HCT116 (cell line): ENCODE measurements around the gene RPS24. TPM values are rescaled to one million over a fixed set of nuclear protein-coding genes. Genes with fewer than 3 reads are reported as not detected.

Source experiments
- ATAC-seq: fragments of 200-7000 bp; cut with Tn5 transposase; 2 replicates; pipeline ENCODE4 v1.9.1; 2020; ENCODE audit warnings: mild to moderate bottlenecking, moderate library complexity
- BruUV-seq: library from RNA; stranded (reverse); fragments of 400-500 nt; replicated peaks from 2 replicates; lab custom pipeline; 2021; lab: Mats Ljungman, UMichigan
- CTCF ChIA-PET: fragments of 300-600 bp; sonication (Branson Sonifier 250); formaldehyde crosslinking; loops from one replicate; lab custom pipeline; 2021; ENCODE audit warnings: antibody characterized with exemption; lab: Charles Lee
- POLR2A ChIA-PET: fragments of 300-600, 350-600 bp; sonication (Branson Sonifier 250); formaldehyde crosslinking; loops from one replicate; lab custom pipeline; 2021; ENCODE audit warnings: antibody characterized with exemption; lab: Charles Lee
- RAD21 ChIA-PET, 2 experiments: fragments of 300-600 bp; sonication (Branson Sonifier 250); formaldehyde crosslinking; loops; one replicate each; lab custom pipeline; 2023; ENCODE audit warnings: low total read pairs in 2 of 2; ENCODE audit not compliant: uncharacterized antibody in 2 of 2, unreplicated experiment in 2 of 2, low non-redundant PET in 1 of 2; lab: Charles Lee
- DNase-seq: peaks from one replicate; pipeline ENCODE4 v3.0.0-alpha.2; 2010; ENCODE audit warnings: low read depth, low spot score
- H2AFZ ChIP-seq: fragments of 200-600 bp; shearing (Covaris generic), sonication (generic); 2 replicates; pipeline ENCODE4 v1.6.1; 2017; ENCODE audit warnings: low read depth, mixed run types, mixed read lengths, antibody characterized with exemption, low read length; ENCODE audit not compliant: poor library complexity, severe bottlenecking
- H3K27ac ChIP-seq: 2 replicates; pipeline ENCODE4 v1.5.1; 2012; ENCODE audit warnings: low read depth, low read length
- H3K27me3 ChIP-seq: fragments of 200-600 bp; sonication (generic); 2 replicates; pipeline ENCODE4 v1.6.1; 2016; ENCODE audit warnings: mixed run types, low read length, mixed read lengths; ENCODE audit not compliant: insufficient read depth
- H3K36me3 ChIP-seq, 2 experiments: fragments of 200-500 bp in 1 of 2; fragments of 200-600 bp in 1 of 2; sonication (Bioruptor generic) in 1 of 2; sonication (generic) in 1 of 2; 2 replicates each; pipeline versions ENCODE4 v1.5.1 to v1.6.1; 2014 to 2016; ENCODE audit warnings: low read length in 2 of 2, inconsistent platforms in 1 of 2, mixed read lengths in 1 of 2, mixed run types in 1 of 2; ENCODE audit not compliant: insufficient read depth in 2 of 2, control insufficient read depth in 1 of 2
- H3K4me1 ChIP-seq, 2 experiments: fragments of 200-600 bp in 1 of 2; sonication (generic) in 1 of 2; 2 replicates each; pipeline versions ENCODE4 v1.5.1 to v1.6.1; 2012 to 2017; ENCODE audit warnings: low read length in 2 of 2, inconsistent platforms in 1 of 2, mild to moderate bottlenecking in 1 of 2, mixed read lengths in 1 of 2, mixed run types in 1 of 2, moderate library complexity in 1 of 2; ENCODE audit not compliant: insufficient read depth in 2 of 2, control insufficient read depth in 1 of 2
- H3K4me2 ChIP-seq: fragments of 200-600 bp; sonication (generic); 2 replicates; pipeline ENCODE4 v1.6.1; 2017; ENCODE audit warnings: mixed run types, low read length, mixed read lengths
- H3K4me3 ChIP-seq, 2 experiments: fragments of 200-600 bp in 1 of 2; sonication (generic) in 1 of 2; replicated peaks in 1 of 2; 2 replicates each; pipeline ENCODE4 v1.5.1; 2011 to 2016; ENCODE audit warnings: low read length in 2 of 2, control low read depth in 1 of 2, low read depth in 1 of 2, mild to moderate bottlenecking in 1 of 2, mixed read lengths in 1 of 2, mixed run types in 1 of 2
- H3K79me2 ChIP-seq: fragments of 200-600 bp; sonication (generic); 2 replicates; pipeline ENCODE4 v1.6.1; 2017; ENCODE audit warnings: mild to moderate bottlenecking, mixed run types, low read length, moderate library complexity, mixed read lengths; ENCODE audit not compliant: insufficient read depth
- H3K9ac ChIP-seq: fragments of 200-600 bp; sonication (generic); 2 replicates; pipeline ENCODE4 v1.6.1; 2016; ENCODE audit warnings: low read length, mixed read lengths
- H3K9me2 ChIP-seq: fragments of 200-600 bp; sonication (generic), shearing (Covaris generic); 2 replicates; pipeline ENCODE4 v1.6.1; 2017; ENCODE audit warnings: mixed run types, mild to moderate bottlenecking, moderate library complexity; ENCODE audit not compliant: insufficient read depth
- H3K9me3 ChIP-seq, 2 experiments: fragments of 200-500 bp in 1 of 2; fragments of 200-600 bp in 1 of 2; sonication (Bioruptor generic) in 1 of 2; sonication (generic) in 1 of 2; 2 replicates each; pipeline ENCODE4 v1.6.1; 2014 to 2017; ENCODE audit warnings: low read length in 2 of 2, mixed read lengths in 2 of 2, inconsistent platforms in 1 of 2, low read depth in 1 of 2, mild to moderate bottlenecking in 1 of 2, mixed run types in 1 of 2, moderate library complexity in 1 of 2; ENCODE audit not compliant: control insufficient read depth in 1 of 2, insufficient read depth in 1 of 2
- H4K20me1 ChIP-seq: fragments of 200-600 bp; sonication (generic), shearing (Covaris generic); 2 replicates; pipeline ENCODE4 v1.6.1; 2017; ENCODE audit warnings: mixed run types, mild to moderate bottlenecking, moderate library complexity; ENCODE audit not compliant: insufficient read depth
- ELF1 ChIP-seq: IDR thresholded peaks from 2 replicates; pipeline ENCODE4 v1.6.1; 2012; ENCODE audit warnings: low read depth, borderline replicate concordance
- FOSL1 ChIP-seq: IDR thresholded peaks from 2 replicates; pipeline ENCODE4 v1.6.1; 2012; ENCODE audit warnings: low read depth
- POLR2AphosphoS5 ChIP-seq: IDR thresholded peaks from 2 replicates; pipeline ENCODE4 v1.6.1; 2011; ENCODE audit warnings: mild to moderate bottlenecking, low read depth, low read length, moderate library complexity
- REST ChIP-seq: IDR thresholded peaks from 2 replicates; pipeline ENCODE4 v1.6.1; 2012; ENCODE audit warnings: low read depth
- SRF ChIP-seq: IDR thresholded peaks from 2 replicates; pipeline ENCODE4 v1.6.1; 2012; ENCODE audit warnings: low read depth
- TCF7L2 ChIP-seq: IDR thresholded peaks from 2 replicates; pipeline ENCODE4 v1.7.0; 2011; ENCODE audit warnings: borderline replicate concordance, inconsistent platforms; ENCODE audit not compliant: insufficient read depth, insufficient read length; ENCODE audit errors: extremely low read depth
- ZNF274 ChIP-seq: fragments of 200-500 bp; sonication (Bioruptor generic); IDR thresholded peaks from 2 replicates; pipeline ENCODE4 v1.6.1; 2014; ENCODE audit warnings: mild to moderate bottlenecking, low read depth, low read length, inconsistent platforms
- intact Hi-C: fragments of 100-400 bp; cut with micrococcal nuclease; formaldehyde crosslinking; loops from 2 replicates; pipeline ENCODE4 v1.10.0; 2022
- total RNA-seq: library from RNA; stranded (reverse); gene quantifications from one replicate; pipeline ENCODE4 v1.2.1, GENCODE V29; 2021; ENCODE audit not compliant: unreplicated experiment

The RPS24 gene
- total RNA-seq, 1 experiment from 2014 or later: 1,764 TPM

- no peak for TF ChIP-seq REST
- no peak for TF ChIP-seq POLR2AphosphoS5
- TF ChIP-seq SRF: no peak
- no peak for TF ChIP-seq ELF1
- TF ChIP-seq ZNF274: no peak
- TF ChIP-seq FOSL1: no peak
Measured at GRCh38 chr10:78033387-78033636, 351 bp upstream of the RPS24 start.

GRCh38 chr10:78035025-78035424, 1.4 kb downstream of the RPS24 start:
- Histone ChIP-seq H3K4me3 (peak overlapping the region; percentile 88 to 97), H3K9ac (peak overlapping the region; percentile 87), H3K9me3 (no peaks in the 10 kb centered on the region), H3K36me3 (peaks cover 51 to 58% of the 10 kb centered on the region in 2 experiments), H2AFZ (no peak overlapping the region), H3K79me2 (peaks cover 64% of the 10 kb centered on the region), H3K27ac (peak overlapping the region; percentile 67; the same call in 1 of the 2 replicates), H3K4me2 (peak overlapping the region; percentile 89), H3K27me3 (no peaks in the 10 kb centered on the region), H3K4me1 (peaks cover 8 to 21% of the 10 kb centered on the region in 2 experiments), H3K9me2 (no peaks in the 10 kb centered on the region), H4K20me1 (peaks cover 57% of the 10 kb centered on the region)
- DNase-seq (no peak), ATAC-seq (no peak)
- ChIA-PET POLR2A (no interaction called here), RAD21 (no interaction called here), CTCF (interaction anchor here (2.7 kb wide), 1 partner anchor 12 kb away, joined by 9 read pairs; no protein-coding TSS in a partner anchor)
- no peak for TF ChIP-seq TCF7L2
- BruUV-seq: no TSS peak
- intact Hi-C loops: no loop called here

More at GRCh38 chr10:78033387-78033636, 351 bp upstream of the RPS24 start:
- ChIA-PET RAD21 (no interaction called here), POLR2A (no interaction called here), CTCF (no interaction called here)
- peaks cover 10 to 31% of the 10 kb centered on the region in 2 experiments for H3K4me1 ChIP-seq
- H3K4me2 ChIP-seq: peak overlapping the region; percentile 89
- peak overlapping the region; percentile 67 for H3K27ac ChIP-seq
- H3K36me3 ChIP-seq: peaks cover 33 to 41% of the 10 kb centered on the region in 2 experiments
- no peak for DNase-seq
- H3K9ac ChIP-seq: peak overlapping the region; percentile 87
- H4K20me1 ChIP-seq: peaks cover 40% of the 10 kb centered on the region
- ATAC-seq: no peak
- no peaks in the 10 kb centered on the region for H3K9me2 ChIP-seq
- BruUV-seq: no TSS peak
- no peaks in the 10 kb centered on the region for H3K27me3 ChIP-seq
- peak overlapping the region; percentile 89 for H2AFZ ChIP-seq
- peak overlapping the region; percentile 88 to 97 for H3K4me3 ChIP-seq
- no peaks in the 10 kb centered on the region for H3K9me3 ChIP-seq
- peaks cover 57% of the 10 kb centered on the region for H3K79me2 ChIP-seq
- intact Hi-C loops: loop anchor here (5.0 kb wide), 1 partner anchor 939 kb away; no protein-coding TSS in a partner anchor
